ENCODE data around the gene IFNA14.
"Not testable (repeated sequence)": the region's sequence is repeated elsewhere in the genome, so short reads cannot be mapped to it uniquely, and the experiment has no call there.

The IFNA14 gene

DNA sequence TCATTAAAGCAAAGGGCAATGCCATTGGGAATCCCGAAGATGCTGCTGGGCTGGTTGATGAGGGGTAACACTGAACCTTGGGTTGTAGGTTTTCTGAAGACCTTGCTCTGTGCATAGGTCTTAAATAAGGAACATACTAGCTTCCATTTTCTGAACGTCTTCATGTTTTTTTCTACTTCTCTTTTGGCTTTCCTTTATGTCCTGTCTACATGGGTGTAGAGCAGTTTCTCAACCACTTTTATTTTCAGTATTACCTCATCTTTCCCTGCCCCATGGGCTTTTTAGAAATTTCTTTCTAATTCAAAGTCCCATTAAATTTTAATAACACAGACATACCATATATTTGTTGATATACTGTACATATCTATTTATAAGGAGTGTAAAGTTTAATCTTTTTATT is at the start of gene IFNA14:
IFNA14 (minus strand) TSS at position 95 of the 400 bp plus-strand sequence; CDS start at position 25, 70 bp downstream.
- no peak for DNase-seq

- no peak for DNase-seq
Measured at GRCh38 chr9:21287280-21287679, 47.5 kb upstream of the IFNA14 start.

DNA sequence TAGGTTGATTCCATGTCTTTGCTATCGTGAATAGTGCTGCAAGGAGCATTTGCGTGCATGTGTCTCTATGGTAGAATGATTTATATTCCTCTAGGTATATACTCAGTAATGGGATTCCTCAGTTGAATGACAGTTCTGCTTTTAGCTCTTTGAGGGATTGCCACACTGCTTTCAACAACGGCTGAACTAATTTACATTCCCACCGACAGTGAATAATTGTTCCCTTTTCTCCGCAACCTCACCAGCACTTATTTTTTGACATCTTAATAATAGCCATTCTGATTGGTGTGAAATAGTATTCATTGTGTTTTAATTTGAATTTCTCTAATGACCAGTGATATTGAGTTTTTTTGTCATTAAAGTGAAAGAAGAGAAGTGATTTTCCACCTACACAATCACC is 46.9 kb upstream of the IFNA14 start:
- DNase-seq: no peak

GRCh38 chr9:21286099-21286498 is 46.3 kb upstream of the IFNA14 start:
- DNase-seq: no peak

DNA sequence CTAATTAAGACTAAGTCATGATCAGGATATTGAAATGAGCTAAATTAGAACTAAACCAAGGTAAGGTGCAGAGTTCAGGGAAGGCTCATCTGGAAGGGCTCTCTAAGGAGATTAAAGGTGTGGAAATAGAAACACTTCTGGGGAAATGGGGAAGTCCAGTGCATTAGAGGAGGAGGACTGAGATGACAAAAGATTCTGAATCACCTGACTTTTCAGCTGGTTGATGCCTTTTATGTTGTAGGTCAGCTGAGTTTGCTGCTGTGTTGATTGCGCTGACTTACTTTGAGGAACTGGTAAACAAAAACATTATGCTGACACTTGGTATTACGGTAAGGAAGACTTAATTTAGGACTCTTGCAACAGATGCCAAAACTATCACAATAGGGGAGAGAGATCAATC is 41.5 kb upstream of the IFNA14 start:
- DNase-seq: no peak

DNA sequence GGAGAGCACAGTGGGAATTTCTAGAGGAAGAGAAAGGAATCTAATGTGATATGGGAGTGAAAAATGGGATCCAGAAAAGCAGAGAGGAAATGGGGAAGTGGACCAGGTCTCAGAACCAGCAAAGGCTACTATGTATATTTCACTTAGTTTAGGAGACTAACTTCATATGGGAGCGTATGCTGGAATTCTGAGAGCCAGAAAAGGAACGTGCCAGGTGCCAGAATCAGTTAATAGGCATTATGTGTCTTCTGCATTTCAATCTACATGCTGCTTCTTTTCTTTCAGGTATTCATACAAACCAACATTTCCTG is 28.5 kb upstream of the IFNA14 start:
- DNase-seq: no peak

GRCh38 chr9:21267485-21268346 is 27.9 kb upstream of the IFNA14 start:
- no peak for DNase-seq

- no peak for DNase-seq
Measured at GRCh38 chr9:21266733-21267484, 27.1 kb upstream of the IFNA14 start.

- no peak for DNase-seq
Measured at GRCh38 chr9:21265421-21266189, 25.8 kb upstream of the IFNA14 start.

DNA sequence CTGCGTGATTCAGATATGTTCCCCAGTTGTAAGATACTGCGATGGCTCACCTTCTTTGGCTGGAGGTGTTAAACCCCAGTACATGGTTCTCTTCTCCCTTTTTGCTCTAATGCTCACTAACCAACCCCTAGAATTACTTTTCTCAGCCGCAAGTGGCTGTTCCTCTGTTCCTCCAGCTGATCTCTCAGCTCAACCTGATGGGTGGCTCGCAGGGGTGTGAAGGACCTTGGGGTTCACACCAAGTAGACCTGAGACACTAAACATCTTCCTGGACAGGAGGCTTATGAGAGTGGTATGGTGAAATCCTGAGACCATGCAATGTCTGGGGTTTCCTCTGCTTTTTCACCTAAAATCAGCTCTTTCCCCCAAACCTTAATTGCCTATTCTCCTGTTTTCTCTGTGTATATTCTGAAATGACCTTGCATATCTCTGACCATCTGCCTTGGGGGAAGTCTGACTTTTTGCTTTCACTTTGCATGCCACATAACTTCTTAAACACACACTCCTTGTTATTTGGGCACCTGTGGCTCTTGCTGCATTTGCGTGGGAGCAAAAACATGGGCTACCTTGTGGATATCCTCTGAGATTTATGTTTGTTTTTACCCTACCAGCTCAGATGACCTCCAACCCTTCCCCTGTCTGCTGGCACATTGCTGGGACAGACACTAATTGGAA is 15.9 kb upstream of the IFNA14 start:
- no peak for DNase-seq

- DNase-seq: peak; percentile 52
Measured at GRCh38 chr9:21252721-21253547, 13.1 kb upstream of the IFNA14 start.

GRCh38 chr9:21251638-21252037 is 11.8 kb upstream of the IFNA14 start:
- DNase-seq: no peak

DNA sequence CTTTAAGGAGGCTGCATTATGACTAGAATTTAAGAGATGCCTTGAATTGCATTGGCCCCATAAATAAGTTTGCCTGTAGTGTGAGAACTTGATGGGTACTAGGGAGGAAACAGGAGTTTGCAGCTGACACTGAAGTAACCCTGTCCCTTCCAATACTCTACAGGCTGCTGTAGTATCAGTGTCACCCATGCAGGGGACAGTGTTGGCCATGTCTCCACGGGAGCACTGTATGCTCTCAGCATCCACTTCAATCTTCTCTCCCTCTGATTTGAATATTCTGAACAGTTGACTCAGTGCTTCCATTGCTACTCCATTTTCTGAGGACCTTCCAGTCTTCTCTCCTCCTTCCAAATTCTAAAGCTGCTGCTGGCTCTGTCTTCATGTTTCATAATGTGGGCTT is 11.4 kb upstream of the IFNA14 start:
- no peak for DNase-seq

- DNase-seq: no peak
Measured at GRCh38 chr9:21244836-21245235, 5.0 kb upstream of the IFNA14 start.

DNA sequence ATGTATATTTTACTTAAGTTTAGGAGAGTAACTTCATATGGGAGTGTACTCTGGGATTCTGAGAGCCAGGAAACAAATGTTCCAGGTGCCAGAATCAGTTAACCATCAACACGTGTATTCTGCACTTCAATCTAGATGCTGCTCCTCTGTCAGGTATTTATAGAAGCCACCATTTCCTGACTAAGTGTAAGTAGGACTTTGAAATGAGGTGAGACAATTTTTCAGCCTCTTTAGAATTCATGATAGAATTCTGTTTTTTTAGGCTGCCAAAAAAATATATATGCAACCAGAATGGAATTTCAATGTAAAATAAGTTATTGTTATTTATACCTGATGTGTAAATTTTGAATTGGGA is 3.5 kb downstream of the IFNA14 start:
- DNase-seq: not testable (repeated sequence)

- peak; percentile 38 for DNase-seq
Measured at GRCh38 chr9:21235468-21236359, 4.1 kb downstream of the IFNA14 start.

DNA sequence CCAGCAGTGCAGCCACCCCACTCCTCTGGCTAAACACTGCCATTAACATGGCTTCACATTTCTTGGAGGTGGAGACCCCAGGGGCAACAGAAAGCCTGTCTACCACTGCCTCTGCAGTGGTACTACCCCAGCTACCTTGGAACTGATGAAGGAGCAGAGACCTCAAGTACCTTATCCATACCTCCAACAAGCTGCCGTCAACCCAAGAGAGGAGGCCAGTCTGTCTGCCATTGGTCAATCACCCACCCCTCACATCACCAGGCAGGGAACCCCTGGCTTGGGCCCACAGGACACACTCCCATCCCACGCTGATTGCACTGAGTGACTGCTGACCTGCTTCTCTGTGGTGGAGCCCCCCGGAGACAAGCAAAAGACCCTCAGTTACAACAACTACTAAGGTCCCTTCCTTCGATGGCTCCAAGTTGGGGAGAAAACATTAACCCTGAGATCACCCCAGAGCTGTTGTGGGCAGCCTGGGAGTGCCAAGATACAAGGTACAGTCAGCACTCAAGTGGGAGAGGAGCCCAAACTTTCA is 5.6 kb downstream of the IFNA14 start:
- DNase-seq: no peak

DNA sequence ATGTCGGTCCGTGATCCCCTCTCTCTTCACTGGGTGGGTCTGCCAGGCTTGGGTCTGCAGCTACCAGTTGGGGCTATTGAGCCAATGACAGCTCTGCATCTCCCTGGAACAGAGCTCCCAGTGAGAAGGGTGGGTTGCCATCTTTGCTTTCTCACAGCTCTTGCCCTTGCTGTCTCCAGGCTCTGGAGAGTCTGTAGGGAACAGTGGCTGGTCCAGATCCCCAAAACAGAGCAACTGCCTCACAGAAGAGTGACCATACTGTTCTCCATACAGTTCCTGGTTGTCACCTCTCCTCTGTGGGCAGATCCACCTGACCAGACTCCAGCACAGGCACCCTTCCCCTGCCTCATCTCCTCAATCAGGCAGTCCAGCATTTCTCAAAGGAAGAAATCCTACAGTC is 6.5 kb downstream of the IFNA14 start:
- no peak for DNase-seq

DNA sequence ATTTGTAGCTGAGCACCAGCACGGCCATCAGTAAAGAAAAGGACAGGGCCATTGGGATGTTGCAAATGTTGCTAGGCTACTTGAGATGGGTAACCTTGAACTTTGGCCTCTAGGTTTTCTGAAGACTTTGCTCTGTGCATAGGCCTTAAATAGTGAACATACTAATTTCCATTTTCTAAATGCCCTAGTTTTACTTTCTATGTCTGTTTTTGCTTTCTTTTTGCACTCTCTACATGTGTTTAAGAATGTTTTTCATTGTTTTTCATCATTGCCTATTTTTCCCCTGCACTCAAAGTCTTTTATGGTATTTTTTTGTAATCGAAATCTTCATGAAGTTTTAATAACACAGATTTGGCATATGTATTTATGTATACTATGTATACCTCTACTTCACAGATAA is 11.7 kb downstream of the IFNA14 start, which contains the start of gene IFNA17:
IFNA17 (minus strand) TSS at position 101 of the 400 bp plus-strand sequence; CDS start at position 52, 49 bp downstream.
- no peak for DNase-seq

DNA sequence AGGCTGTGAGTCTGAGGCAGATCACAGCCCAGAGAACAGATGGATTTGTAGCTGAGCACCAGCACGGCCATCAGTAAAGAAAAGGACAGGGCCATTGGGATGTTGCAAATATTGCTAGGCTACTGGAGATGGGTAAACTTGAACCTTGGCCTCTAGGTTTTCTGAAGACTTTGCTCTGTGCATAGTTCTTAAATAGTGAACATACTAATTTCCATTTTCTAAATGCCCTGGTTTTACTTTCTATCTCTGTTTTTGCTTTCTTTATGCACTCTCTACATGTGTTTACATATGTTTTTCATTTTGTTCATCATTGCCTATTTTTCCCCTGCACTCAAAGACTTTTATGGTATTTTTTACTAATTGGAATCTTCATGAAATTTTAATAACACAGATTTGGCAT is 22.6 kb downstream of the IFNA14 start, which contains the start of gene IFNA16:
IFNA16 (minus strand) TSS at position 101 of the 400 bp plus-strand sequence; CDS start at position 95, 6 bp downstream.
- not testable (repeated sequence) for DNase-seq
